Heart right ventricle (tissue), 16 donors: ENCODE data around the gene FRMD4B. TPM values are rescaled to one million over a fixed set of nuclear protein-coding genes. Genes with fewer than 3 reads are reported as not detected.

Experiments
- ATAC-seq, 8 donors: fragments of 200-7000 bp; cut with Tn5 transposase; one replicate each; pipeline ENCODE4 v1.9.1; 2020; ENCODE audit warnings: mild to moderate bottlenecking in 8 of 8, moderate library complexity in 8 of 8, moderate number of reproducible peaks in 1 of 8
- DNase-seq, 2 donors: peaks; one replicate each; pipeline ENCODE4 v3.0.0-alpha.2; 2020
- H3K27ac ChIP-seq, 10 donors: fragments of 200-600 bp; sonication (generic) in 2 of 10; one replicate each; pipeline versions ENCODE4 v1.5.0 to v1.8.0; 2020 to 2022; ENCODE audit warnings: mild to moderate bottlenecking in 3 of 10
- H3K27me3 ChIP-seq, 7 donors: fragments of 200-600 bp; one replicate each; pipeline ENCODE4 v1.8.0; 2021 to 2022; ENCODE audit warnings: mild to moderate bottlenecking in 2 of 7
- H3K36me3 ChIP-seq, 9 donors: fragments of 200-600 bp; sonication (generic) in 1 of 9; one replicate each; pipeline versions ENCODE4 v1.5.0 to v1.8.0; 2020 to 2022; ENCODE audit warnings: mild to moderate bottlenecking in 2 of 9
- H3K4me1 ChIP-seq, 9 donors: fragments of 200-600 bp; sonication (generic) in 1 of 9; one replicate each; pipeline versions ENCODE4 v1.5.0 to v1.8.0; 2020 to 2022; ENCODE audit warnings: mild to moderate bottlenecking in 4 of 9
- H3K4me3 ChIP-seq, 10 donors: fragments of 200-600 bp; sonication (generic) in 2 of 10; one replicate each; pipeline versions ENCODE4 v1.5.0 to v1.8.0; 2020 to 2022; ENCODE audit warnings: mild to moderate bottlenecking in 7 of 10, moderate library complexity in 2 of 10
- H3K9me3 ChIP-seq, 11 donors: fragments of 200-600 bp in 10 of 11; sonication (generic) in 2 of 11; one replicate each; pipeline versions ENCODE4 v1.5.0 to v1.8.0; 2013 to 2022; ENCODE audit warnings: mild to moderate bottlenecking in 2 of 11, control low read depth in 1 of 11, moderate library complexity in 1 of 11
- CTCF ChIP-seq, 9 donors: fragments of 200-600 bp; sonication (generic) in 2 of 9; IDR thresholded peaks; one replicate each; pipeline versions ENCODE4 v1.5.0 to v1.8.0; 2021 to 2022; ENCODE audit warnings: antibody characterized with exemption in 9 of 9, mild to moderate bottlenecking in 5 of 9, moderate library complexity in 1 of 9
- WGBS, 2 donors: extraction: QIAGEN DNeasy Blood & Tissue Kit; methylation state at CpG; one replicate each; pipeline ENCODE4 v1.1.7; 2013; ENCODE audit warnings: inconsistent platforms in 1 of 2; 5-methylcytosine and 5-hydroxymethylcytosine counted together
- intact Hi-C, 10 donors: fragments of 100-400 bp; cut with DNase I; formaldehyde crosslinking; loops; one replicate each; pipeline versions ENCODE4 v1.11.1 to v1.14.2; 2022
- polyA plus RNA-seq, 2 donors: library from polyadenylated mRNA; stranded (reverse); fragments of 200-250 nt; gene quantifications; one replicate each; pipeline ENCODE4 v1.2.3, GENCODE V29; 2013
- total RNA-seq, 10 donors: library from RNA; stranded (reverse); fragmentation: NEBNext Ultra II Directional in 3 of 10; extraction: Animal tissue kit (Norgen Biotek cat#: 25700) in 3 of 10; gene quantifications; one replicate each; pipeline versions ENCODE4 v1.2.1 to v1.2.4, GENCODE V29; 2021 to 2023
- donor health status: Arrhythmogenic right ventricular cardiomyopathy.
- donor health status: ischemic (EF 13 %, LVEDD 7.1; RV severe dilation, severe dysfunction).
- donor health status: healthy with polysubstance abuse.
- donor health status: DM: no; HTN: yes; CAD: no.
- donor health status: DM: no; HTN: no; CAD: no.
- donor health status: ischemic (EF 25% LVEDD 6.9; RV normal size, moderate dysfunction).
- donor health status: ischemic (EF 25% LVEDD 5.7; RV mildly dilated, moderate dysfunction).
- donor health status: healthy.
- donor health status: DM: yes; HTN: yes; CAD: no.
- donor health status: Ischemic cardiomyopathy.
- donor health status: ischemic (EF 35%, LVEDD 5.7; RV mildly dilated, moderate dysfunction).
- donor health status: nonischemic (EF 11% LVEDD 7.7; RV severe dilation, severe dysfunction).
- donor health status: DM: yes; HTN: yes; CAD: no.
- donor health status: PGD.
- donor health status: ischemic (EF 29% LVEDD 5.4; RV normal size, mild dysfunction).
- donor health status: nonischemic (EF 23%, LVEDD 6.1; RV moderate dilation, normal function).

FRMD4B gene
- total and polyA plus RNA-seq, 12 donors, result 4.1 to 31.0 (median 16.7) TPM

GRCh38 chr3:69360690-69361089 is 25.2 kb downstream of the FRMD4B start:
- no peak for ATAC-seq
- DNase-seq, result no peak
- H3K4me3 ChIP-seq, result no peak overlapping the region
- intact Hi-C loops, result no loop called here
- no peaks in the 10 kb centered on the region for H3K27me3 ChIP-seq
- peaks cover 0 to 8% (median 0%) of the 10 kb centered on the region in 11 donors for H3K9me3 ChIP-seq
- no peaks in the 10 kb centered on the region for H3K36me3 ChIP-seq
- peak overlapping the region in 5 of 10 donors; percentile 8 to 80 (median 62) for H3K27ac ChIP-seq
- TF ChIP-seq CTCF (IDR thresholded peaks at IDR 0.05), result no peak
- peaks cover 0 to 27% (median 6%) of the 10 kb centered on the region in 9 donors for H3K4me1 ChIP-seq
- 91 to 93% methylated on average over 2 of the region's 2 CpGs for WGBS, 2 donors

- no peaks in the 10 kb centered on the region for H3K27me3 ChIP-seq
- H3K4me3 ChIP-seq, result no peak overlapping the region
- peaks cover 0 to 27% (median 6%) of the 10 kb centered on the region in 9 donors for H3K4me1 ChIP-seq
- peak overlapping the region in 7 of 10 donors; percentile 31 to 80 (median 62) for H3K27ac ChIP-seq
- no peak for ATAC-seq
- no peak for DNase-seq
- intact Hi-C loops, result no loop called here
- peaks cover 0 to 8% (median 0%) of the 10 kb centered on the region in 11 donors for H3K9me3 ChIP-seq
- H3K36me3 ChIP-seq, result no peaks in the 10 kb centered on the region
- no peak for TF ChIP-seq CTCF (IDR thresholded peaks at IDR 0.05)
These were observed 26.0 kb downstream of the FRMD4B start for GRCh38 chr3:69359916-69360315.

GRCh38 chr3:69359339-69359893 is 26.5 kb downstream of the FRMD4B start:
- DNase-seq, result peak in 1 of 2 donors; percentile 18
- Histone ChIP-seq H3K4me3 (no peak overlapping the region), H3K27ac (peak overlapping the region in 7 of 10 donors; percentile 31 to 80 (median 62)), H3K9me3 (peaks cover 0 to 8% (median 0%) of the 10 kb centered on the region in 11 donors), H3K4me1 (peaks cover 0 to 32% (median 6%) of the 10 kb centered on the region in 9 donors), H3K36me3 (no peaks in the 10 kb centered on the region), H3K27me3 (no peaks in the 10 kb centered on the region)
- intact Hi-C loops, result no loop called here
- 74 to 75% methylated on average over 6 of the region's 6 CpGs for WGBS, 2 donors
- TF ChIP-seq CTCF (IDR thresholded peaks at IDR 0.05), result no peak
- ATAC-seq, result peak in 6 of 8 donors; percentile 61 to 82 (median 77)

GRCh38 chr3:69357196-69357595 is 28.7 kb downstream of the FRMD4B start:
- intact Hi-C loops, result no loop called here

More at GRCh38 chr3:69357196-69357595, 28.7 kb downstream of the FRMD4B start:
- Histone ChIP-seq H3K4me3 (no peak overlapping the region), H3K4me1 (peaks cover 0 to 42% (median 26%) of the 10 kb centered on the region in 9 donors), H3K36me3 (no peaks in the 10 kb centered on the region), H3K9me3 (peaks cover 0 to 8% (median 0%) of the 10 kb centered on the region in 11 donors), H3K27ac (peak overlapping the region in 3 of 10 donors; percentile 5 to 24 (median 11)), H3K27me3 (no peaks in the 10 kb centered on the region)
- DNase-seq, result no peak
- 32 to 51% methylated on average over 2 of the region's 2 CpGs for WGBS, 2 donors
- TF ChIP-seq CTCF (IDR thresholded peaks at IDR 0.05), result no peak
- no peak for ATAC-seq
